Heart right ventricle (tissue), 16 donors: ENCODE measurements around the gene TMBIM6. TPM values are rescaled to one million over a fixed set of nuclear protein-coding genes. Genes with fewer than 3 reads are reported as not detected.

Experiments used
- ATAC-seq, 8 donors: fragments of 200-7000 bp; cut with Tn5 transposase; one replicate each; pipeline ENCODE4 v1.9.1; 2020; ENCODE audit warnings: mild to moderate bottlenecking in 8 of 8, moderate library complexity in 8 of 8, moderate number of reproducible peaks in 1 of 8
- DNase-seq, 2 donors: peaks; one replicate each; pipeline ENCODE4 v3.0.0-alpha.2; 2020
- H3K27ac ChIP-seq, 10 donors: fragments of 200-600 bp; sonication (generic) in 2 of 10; one replicate each; pipeline versions ENCODE4 v1.5.0 to v1.8.0; 2020 to 2022; ENCODE audit warnings: mild to moderate bottlenecking in 3 of 10
- H3K27me3 ChIP-seq, 7 donors: fragments of 200-600 bp; one replicate each; pipeline ENCODE4 v1.8.0; 2021 to 2022; ENCODE audit warnings: mild to moderate bottlenecking in 2 of 7
- H3K36me3 ChIP-seq, 9 donors: fragments of 200-600 bp; sonication (generic) in 1 of 9; one replicate each; pipeline versions ENCODE4 v1.5.0 to v1.8.0; 2020 to 2022; ENCODE audit warnings: mild to moderate bottlenecking in 2 of 9
- H3K4me1 ChIP-seq, 9 donors: fragments of 200-600 bp; sonication (generic) in 1 of 9; one replicate each; pipeline versions ENCODE4 v1.5.0 to v1.8.0; 2020 to 2022; ENCODE audit warnings: mild to moderate bottlenecking in 4 of 9
- H3K4me3 ChIP-seq, 10 donors: fragments of 200-600 bp; sonication (generic) in 2 of 10; one replicate each; pipeline versions ENCODE4 v1.5.0 to v1.8.0; 2020 to 2022; ENCODE audit warnings: mild to moderate bottlenecking in 7 of 10, moderate library complexity in 2 of 10
- H3K9me3 ChIP-seq, 11 donors: fragments of 200-600 bp in 10 of 11; sonication (generic) in 2 of 11; one replicate each; pipeline versions ENCODE4 v1.5.0 to v1.8.0; 2013 to 2022; ENCODE audit warnings: mild to moderate bottlenecking in 2 of 11, control low read depth in 1 of 11, moderate library complexity in 1 of 11
- CTCF ChIP-seq, 9 donors: fragments of 200-600 bp; sonication (generic) in 2 of 9; IDR thresholded peaks; one replicate each; pipeline versions ENCODE4 v1.5.0 to v1.8.0; 2021 to 2022; ENCODE audit warnings: antibody characterized with exemption in 9 of 9, mild to moderate bottlenecking in 5 of 9, moderate library complexity in 1 of 9
- WGBS, 2 donors: extraction: QIAGEN DNeasy Blood & Tissue Kit; methylation state at CpG; one replicate each; pipeline ENCODE4 v1.1.7; 2013; ENCODE audit warnings: inconsistent platforms in 1 of 2; 5-methylcytosine and 5-hydroxymethylcytosine counted together
- intact Hi-C, 10 donors: fragments of 100-400 bp; cut with DNase I; formaldehyde crosslinking; loops; one replicate each; pipeline versions ENCODE4 v1.11.1 to v1.14.2; 2022
- polyA plus RNA-seq, 2 donors: library from polyadenylated mRNA; stranded (reverse); fragments of 200-250 nt; gene quantifications; one replicate each; pipeline ENCODE4 v1.2.3, GENCODE V29; 2013
- total RNA-seq, 10 donors: library from RNA; stranded (reverse); fragmentation: NEBNext Ultra II Directional in 3 of 10; extraction: Animal tissue kit (Norgen Biotek cat#: 25700) in 3 of 10; gene quantifications; one replicate each; pipeline versions ENCODE4 v1.2.1 to v1.2.4, GENCODE V29; 2021 to 2023
- donor health status: Arrhythmogenic right ventricular cardiomyopathy.
- donor health status: ischemic (EF 13 %, LVEDD 7.1; RV severe dilation, severe dysfunction).
- donor health status: healthy with polysubstance abuse.
- donor health status: DM: no; HTN: yes; CAD: no.
- donor health status: DM: no; HTN: no; CAD: no.
- donor health status: ischemic (EF 25% LVEDD 6.9; RV normal size, moderate dysfunction).
- donor health status: ischemic (EF 25% LVEDD 5.7; RV mildly dilated, moderate dysfunction).
- donor health status: healthy.
- donor health status: DM: yes; HTN: yes; CAD: no.
- donor health status: Ischemic cardiomyopathy.
- donor health status: ischemic (EF 35%, LVEDD 5.7; RV mildly dilated, moderate dysfunction).
- donor health status: nonischemic (EF 11% LVEDD 7.7; RV severe dilation, severe dysfunction).
- donor health status: DM: yes; HTN: yes; CAD: no.
- donor health status: PGD.
- donor health status: ischemic (EF 29% LVEDD 5.4; RV normal size, mild dysfunction).
- donor health status: nonischemic (EF 23%, LVEDD 6.1; RV moderate dilation, normal function).

TMBIM6 gene
- total and polyA plus RNA-seq, 12 donors: 110 to 322 (median 202) TPM

- WGBS, 2 donors: 95 to 98% methylated on average over 2 of the region's 2 CpGs
- no peak for TF ChIP-seq CTCF (IDR thresholded peaks at IDR 0.05)
- no peak for DNase-seq
Measured at GRCh38 chr12:49798934-49799333, 57.6 kb downstream of the TMBIM6 start.

GRCh38 chr12:49800421-49801140, 59.2 kb downstream of the TMBIM6 start:
- 57 to 60% methylated on average over 11 of the region's 11 CpGs for WGBS, 2 donors
- DNase-seq (no peak), ATAC-seq (peak in 7 of 8 donors; percentile 49 to 74 (median 60))
- Histone ChIP-seq H3K9me3 (no peaks in the 10 kb centered on the region), H3K36me3 (peaks cover 0 to 100% (median 46%) of the 10 kb centered on the region in 9 donors), H3K4me1 (peaks cover 2 to 24% (median 18%) of the 10 kb centered on the region in 9 donors), H3K27me3 (no peaks in the 10 kb centered on the region), H3K4me3 (no peak overlapping the region), H3K27ac (peak overlapping the region; percentile 3 to 83 (median 60))
- intact Hi-C loops: no loop called here
- TF ChIP-seq CTCF (IDR thresholded peaks at IDR 0.05): no peak

More at GRCh38 chr12:49798934-49799333, 57.6 kb downstream of the TMBIM6 start:
- intact Hi-C loops: no loop called here
- no peak overlapping the region for H3K4me3 ChIP-seq
- no peak overlapping the region for H3K27ac ChIP-seq
- H3K4me1 ChIP-seq: peaks cover 2 to 23% (median 18%) of the 10 kb centered on the region in 9 donors
- no peak for ATAC-seq
- no peaks in the 10 kb centered on the region for H3K27me3 ChIP-seq
- no peaks in the 10 kb centered on the region for H3K9me3 ChIP-seq
- peaks cover 0 to 99% (median 54%) of the 10 kb centered on the region in 9 donors for H3K36me3 ChIP-seq

- intact Hi-C loops: no loop called here
- Histone ChIP-seq H3K9me3 (no peaks in the 10 kb centered on the region), H3K4me3 (no peak overlapping the region), H3K27me3 (no peaks in the 10 kb centered on the region), H3K27ac (peak overlapping the region in 9 of 10 donors; percentile 9 to 83 (median 72)), H3K4me1 (peaks cover 2 to 33% (median 22%) of the 10 kb centered on the region in 9 donors), H3K36me3 (peaks cover 0 to 100% (median 38%) of the 10 kb centered on the region in 9 donors)
- WGBS, 2 donors: 73 to 77% methylated on average over 17 of the region's 17 CpGs
- no peak for TF ChIP-seq CTCF (IDR thresholded peaks at IDR 0.05)
- peak; percentile 9 to 68 (median 46) for ATAC-seq
- no peak for DNase-seq
Measured at GRCh38 chr12:49801141-49802063, 60.0 kb downstream of the TMBIM6 start.

GRCh38 chr12:49803693-49804450, 62.5 kb downstream of the TMBIM6 start:
- WGBS, 2 donors: 86 to 93% methylated on average over 12 of the region's 12 CpGs
- ATAC-seq (no peak), DNase-seq (no peak)
- peaks cover 0 to 83% (median 14%) of the 10 kb centered on the region in 9 donors for H3K36me3 ChIP-seq
- intact Hi-C loops: no loop called here
- H3K9me3 ChIP-seq: no peaks in the 10 kb centered on the region
- no peak overlapping the region for H3K4me3 ChIP-seq
- H3K27ac ChIP-seq: no peak overlapping the region
- no peaks in the 10 kb centered on the region for H3K27me3 ChIP-seq
- peaks cover 18 to 53% (median 40%) of the 10 kb centered on the region in 9 donors for H3K4me1 ChIP-seq
- TF ChIP-seq CTCF (IDR thresholded peaks at IDR 0.05): no peak
